ENCODE results near the gene FBXO4.

- TF ChIP-seq CTCF (tag by site-specific recombination; IDR thresholded peaks at IDR 0.05) = no peak
- TF ChIP-seq ZNF394 (tag by site-specific recombination; IDR thresholded peaks at IDR 0.05; ENCODE audit: borderline replicate concordance) = no peak
- TF ChIP-seq ZBTB17 (tag by site-specific recombination; IDR thresholded peaks at IDR 0.05) = no peak
- TF ChIP-seq TRIM28 (IDR thresholded peaks at IDR 0.05; ENCODE audit: borderline replicate concordance, low read length) = no peak
- TF ChIP-seq, protein P1, sequence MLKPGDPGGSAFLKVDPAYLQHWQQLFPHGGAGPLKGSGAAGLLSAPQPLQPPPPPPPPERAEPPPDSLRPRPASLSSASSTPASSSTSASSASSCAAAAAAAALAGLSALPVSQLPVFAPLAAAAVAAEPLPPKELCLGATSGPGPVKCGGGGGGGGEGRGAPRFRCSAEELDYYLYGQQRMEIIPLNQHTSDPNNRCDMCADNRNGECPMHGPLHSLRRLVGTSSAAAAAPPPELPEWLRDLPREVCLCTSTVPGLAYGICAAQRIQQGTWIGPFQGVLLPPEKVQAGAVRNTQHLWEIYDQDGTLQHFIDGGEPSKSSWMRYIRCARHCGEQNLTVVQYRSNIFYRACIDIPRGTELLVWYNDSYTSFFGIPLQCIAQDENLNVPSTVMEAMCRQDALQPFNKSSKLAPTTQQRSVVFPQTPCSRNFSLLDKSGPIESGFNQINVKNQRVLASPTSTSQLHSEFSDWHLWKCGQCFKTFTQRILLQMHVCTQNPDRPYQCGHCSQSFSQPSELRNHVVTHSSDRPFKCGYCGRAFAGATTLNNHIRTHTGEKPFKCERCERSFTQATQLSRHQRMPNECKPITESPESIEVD (tag by site-specific recombination; IDR thresholded peaks at IDR 0.05) = no peak
- TF ChIP-seq ZNF280D (tag by site-specific recombination; IDR thresholded peaks at IDR 0.05) = no peak
- no peak for TF ChIP-seq SETDB1 (IDR thresholded peaks at IDR 0.05; ENCODE audit: insufficient read length, low read length)
- TF ChIP-seq ZNF274 (IDR thresholded peaks at IDR 0.05; ENCODE audit: low read length) = no peak
- no peak for TF ChIP-seq ZNF274 (tag by site-specific recombination; IDR thresholded peaks at IDR 0.05; ENCODE audit: borderline replicate concordance)
- no peak for TF ChIP-seq ZNF558 (tag by site-specific recombination; IDR thresholded peaks at IDR 0.05)
- no peak for TF ChIP-seq ZNF10 (tag by site-specific recombination; IDR thresholded peaks at IDR 0.05)
- TF ChIP-seq KLF16 (tag by site-specific recombination; IDR thresholded peaks at IDR 0.05) = no peak
- no peak for TF ChIP-seq ZNF623 (tag by site-specific recombination; IDR thresholded peaks at IDR 0.05)
- TF ChIP-seq MYNN (tag by site-specific recombination; IDR thresholded peaks at IDR 0.05; ENCODE audit: borderline replicate concordance) = no peak
- no peak for TF ChIP-seq TCF7L2 (IDR thresholded peaks at IDR 0.05; ENCODE audit: borderline replicate concordance, low read depth, low read length)
These were observed 33.9 kb upstream of the FBXO4 start for GRCh38 chr5:41891066-41891707.

Data from HEK293 (cell line).